GM21528 (cell line): ENCODE data around the gene TAS1R3.

ENCODE experiments used
- ATAC-seq: cut with Tn5 transposase; IDR thresholded peaks from one replicate; pipeline ENCODE4 v1.9.1; 2021; ENCODE audit warnings: mild to moderate bottlenecking, moderate library complexity; ENCODE audit not compliant: unreplicated experiment, low FRiP score

TAS1R3 gene

DNA sequence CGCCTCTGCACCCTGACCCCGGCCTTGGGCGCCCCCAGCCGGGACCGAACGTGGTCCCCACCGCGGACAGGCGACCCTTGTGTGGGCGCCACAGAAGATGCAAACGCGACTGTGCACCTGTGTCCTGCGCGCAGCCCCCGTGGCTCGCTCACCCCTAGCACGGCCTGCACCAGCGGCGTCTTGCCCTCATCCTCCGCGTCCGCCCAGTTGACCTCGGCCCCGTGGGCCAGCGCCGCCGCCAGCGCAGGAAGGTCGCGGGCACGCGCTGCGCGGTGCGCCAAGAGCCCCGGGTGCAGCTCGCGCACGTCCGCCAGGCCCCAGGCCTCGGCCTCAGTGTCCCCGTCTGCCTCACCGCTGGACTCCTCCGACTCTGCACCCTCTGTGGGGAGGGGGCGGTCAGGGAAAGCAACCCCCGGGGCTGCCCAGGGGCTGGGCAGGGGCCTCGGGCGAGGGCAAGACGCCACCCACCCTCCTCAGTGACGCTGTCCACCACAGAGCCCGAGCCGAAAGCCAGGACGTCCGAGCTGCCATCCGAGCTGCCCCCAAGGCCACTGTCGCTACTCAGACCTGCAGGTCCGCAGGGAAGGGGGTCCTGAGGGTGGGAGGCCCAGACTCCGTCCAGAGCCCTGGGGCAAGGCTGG lies 36.7 kb upstream of the TAS1R3 start:
- no peak for ATAC-seq

DNA sequence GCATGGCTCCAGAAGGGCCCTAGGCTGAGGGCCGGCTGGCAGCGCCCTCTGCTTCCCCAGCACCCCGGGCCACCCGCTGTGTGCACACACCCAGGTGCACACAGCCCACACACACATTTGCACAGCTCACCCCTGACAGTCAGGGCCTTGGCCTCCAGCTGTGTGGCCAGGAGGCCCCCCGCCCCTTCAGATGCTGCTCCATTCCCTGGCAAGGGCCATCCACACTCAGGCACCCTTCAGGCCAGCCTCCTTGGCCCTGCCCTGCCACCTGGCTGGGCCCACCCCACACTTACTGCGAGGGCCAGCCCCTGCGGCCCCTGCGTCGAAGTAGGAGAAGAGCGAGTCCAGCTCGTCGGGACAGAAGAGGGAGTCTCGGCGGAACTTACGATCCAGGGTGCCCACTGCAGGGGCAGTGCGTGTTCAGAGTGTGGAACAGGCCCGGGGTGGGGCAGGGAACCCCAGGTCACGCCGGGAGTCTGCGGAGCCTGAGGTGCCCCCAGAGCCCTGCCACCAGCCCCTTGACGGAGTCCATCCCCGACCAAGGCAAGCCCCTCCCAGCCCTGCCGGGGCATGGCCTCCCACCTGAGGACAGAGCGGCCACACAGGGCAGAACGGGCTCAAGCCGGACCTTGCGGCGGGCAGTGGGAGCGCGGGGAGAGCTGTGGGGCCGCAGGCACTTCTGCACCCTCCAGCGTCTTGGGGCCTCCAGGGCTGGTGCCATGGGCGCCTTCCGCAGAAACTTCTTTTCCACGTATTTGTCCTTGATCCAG lies 35.7 kb upstream of the TAS1R3 start:
- no peak for ATAC-seq

DNA sequence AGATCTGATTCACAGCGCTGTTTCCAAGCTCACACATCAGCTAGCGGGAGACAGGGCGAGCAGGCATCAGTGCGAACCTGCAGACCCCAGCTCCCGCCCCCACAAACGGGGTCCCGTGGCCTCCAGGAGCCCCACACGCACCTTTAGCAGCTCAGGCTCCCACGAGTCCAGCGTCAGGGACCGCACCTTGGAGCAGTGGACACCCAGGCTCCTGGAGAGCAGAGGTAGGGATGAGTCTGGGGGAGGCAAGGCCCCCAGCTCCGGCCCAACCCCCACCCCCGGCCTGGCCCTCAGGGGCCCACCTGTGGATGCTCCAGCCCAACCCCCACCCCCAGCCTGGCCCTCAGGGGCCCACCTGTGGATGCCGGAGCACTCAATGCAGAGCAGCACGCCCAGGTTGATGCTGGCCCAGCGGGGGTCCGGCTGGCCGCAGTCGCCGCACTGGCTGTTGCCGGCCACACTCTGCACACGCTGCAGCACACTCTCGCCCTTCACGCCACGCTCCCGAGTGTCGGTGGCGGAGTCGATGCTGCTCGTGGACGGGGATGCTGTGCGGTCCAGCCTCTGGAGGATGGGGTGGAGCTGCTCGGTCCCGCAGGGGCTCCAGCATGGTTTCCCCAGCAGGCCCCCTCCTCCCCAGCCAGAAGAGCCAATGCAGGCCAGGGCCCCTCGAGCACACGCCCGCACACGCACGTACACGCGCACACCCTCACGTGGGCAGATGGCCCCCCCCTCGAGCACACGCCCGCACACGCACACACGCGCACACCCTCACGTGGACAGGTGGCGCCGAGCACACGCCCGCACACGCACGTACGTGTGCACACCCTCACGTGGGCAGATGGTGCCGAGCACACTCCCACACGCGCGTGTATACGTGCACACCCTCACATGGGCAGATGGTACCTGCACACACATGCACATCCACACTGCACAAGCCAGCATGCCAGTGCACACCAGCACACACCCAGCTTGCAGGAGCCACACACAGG lies 34.7 kb upstream of the TAS1R3 start:
- no peak for ATAC-seq

DNA sequence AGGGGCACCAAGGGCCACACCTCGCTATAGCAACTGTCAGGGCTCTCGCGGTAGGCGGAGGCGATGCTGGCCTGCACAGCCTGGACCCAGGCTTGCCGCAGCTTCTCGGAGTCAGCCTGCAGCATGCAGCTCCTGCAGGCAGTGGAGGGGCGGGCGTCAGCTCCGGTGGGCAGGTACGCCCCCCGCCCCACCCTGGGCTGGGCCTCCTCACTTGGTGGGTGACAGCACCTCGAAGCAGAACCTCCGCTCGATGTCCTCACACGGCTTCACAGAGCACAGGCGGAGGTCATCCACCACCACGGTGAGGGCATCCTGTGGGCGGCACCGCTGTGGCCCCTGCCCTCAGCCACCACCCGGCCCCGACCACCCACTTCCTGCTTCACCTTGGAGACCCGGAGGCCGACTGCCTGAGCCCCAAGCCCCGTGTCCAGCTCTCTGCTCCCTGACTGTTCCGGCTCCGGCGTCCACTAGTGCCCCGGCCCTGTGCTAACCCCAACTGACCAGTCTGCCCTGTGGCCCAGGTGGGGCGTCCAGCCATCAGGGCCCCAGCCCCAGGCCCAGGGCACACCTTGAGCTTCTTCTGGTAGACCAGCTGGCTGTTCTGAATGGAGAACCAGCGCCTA lies 33.2 kb upstream of the TAS1R3 start:
- no peak for ATAC-seq

DNA sequence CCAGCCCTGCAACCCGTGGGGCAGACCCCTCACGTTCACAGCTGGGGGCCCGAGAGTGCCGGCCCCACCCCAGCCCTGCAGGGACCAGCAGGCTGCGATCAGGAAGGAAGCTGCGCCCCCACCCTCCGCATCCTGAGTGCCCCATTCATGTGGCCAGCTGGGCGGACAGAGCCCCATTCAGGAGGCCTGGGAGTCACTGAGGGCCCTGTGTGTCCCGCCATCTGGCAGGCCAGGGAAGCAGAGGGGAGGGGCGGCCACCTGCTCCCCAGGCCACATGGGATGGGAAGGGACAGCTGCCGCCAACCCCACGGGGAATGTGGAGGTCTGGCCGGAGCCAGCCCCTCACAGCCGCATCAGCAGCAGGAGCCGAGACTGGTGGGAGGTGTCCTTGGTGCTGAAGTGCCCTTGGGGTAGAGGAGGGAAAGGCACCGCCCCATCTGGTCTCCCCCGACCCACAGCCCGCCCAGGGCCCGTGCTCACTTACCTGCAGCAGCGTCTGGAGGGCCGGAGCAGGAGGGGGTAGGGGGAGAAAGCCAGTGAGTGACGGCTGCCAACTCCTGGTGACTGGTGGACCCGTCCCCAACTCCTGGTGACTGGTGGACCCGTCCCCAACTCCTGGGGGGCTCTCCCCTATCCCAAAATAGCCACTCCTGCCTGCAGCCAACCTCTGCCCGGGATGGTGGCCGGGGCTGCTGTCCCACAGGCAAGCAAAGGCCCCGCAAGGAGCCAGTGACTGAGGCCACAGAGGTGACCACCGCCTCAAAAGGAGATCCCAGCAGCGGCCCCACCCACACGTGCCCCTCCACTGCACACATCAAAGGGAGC lies 32.0 kb upstream of the TAS1R3 start:
- no peak for ATAC-seq

DNA sequence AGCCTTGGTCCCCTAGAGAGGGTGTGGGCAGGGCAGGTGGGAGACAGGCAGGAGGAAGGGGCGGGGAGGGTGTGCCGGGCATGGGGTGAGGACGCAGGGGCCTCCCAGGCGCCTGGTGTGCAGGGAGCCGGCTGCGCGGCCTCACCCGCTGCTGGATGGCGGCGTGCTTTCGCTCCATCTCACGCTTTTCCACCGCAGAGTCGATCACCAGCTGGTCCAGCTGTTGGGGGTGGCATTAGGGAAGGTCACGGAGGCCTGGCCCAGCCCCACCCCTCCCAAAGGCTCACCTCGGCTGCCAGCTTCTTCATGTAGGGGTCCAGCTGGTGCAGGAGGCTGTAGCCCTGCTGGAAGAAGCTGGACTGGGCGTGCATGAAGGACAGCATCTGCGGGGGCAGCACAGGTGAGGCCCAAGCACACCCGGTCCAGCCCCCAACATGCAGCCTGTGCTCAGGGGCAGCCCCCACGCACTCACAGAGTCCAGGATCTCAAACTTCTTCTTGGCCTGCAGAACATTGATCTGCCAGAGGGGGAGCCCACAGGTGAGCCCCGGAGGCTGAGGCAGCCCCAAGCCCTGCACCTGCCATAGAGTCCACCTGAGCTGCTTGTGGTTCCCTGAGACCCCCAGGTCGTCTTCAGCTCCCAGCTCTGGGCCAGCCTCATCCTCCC lies 31.3 kb upstream of the TAS1R3 start:
- no peak for ATAC-seq

DNA sequence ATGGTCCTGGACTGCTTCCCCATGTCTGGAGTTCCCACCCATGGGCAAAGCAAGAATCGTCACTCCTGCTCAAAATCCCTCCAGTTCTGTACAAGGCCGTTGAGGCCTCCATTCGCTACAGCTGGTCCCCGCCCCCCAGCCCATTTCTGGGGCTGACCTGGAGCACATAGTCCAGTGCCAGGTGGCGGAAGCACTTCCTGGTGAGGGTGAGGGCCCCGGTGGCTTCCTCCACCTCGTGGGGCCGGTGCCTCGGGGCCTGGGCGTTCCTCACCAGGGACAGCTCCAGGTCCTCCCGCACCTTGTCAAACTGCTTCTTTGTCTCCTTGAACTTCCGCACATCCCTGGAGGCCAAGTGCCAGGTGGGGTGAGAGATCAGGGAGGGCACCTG lies 30.7 kb upstream of the TAS1R3 start:
- no peak for ATAC-seq

DNA sequence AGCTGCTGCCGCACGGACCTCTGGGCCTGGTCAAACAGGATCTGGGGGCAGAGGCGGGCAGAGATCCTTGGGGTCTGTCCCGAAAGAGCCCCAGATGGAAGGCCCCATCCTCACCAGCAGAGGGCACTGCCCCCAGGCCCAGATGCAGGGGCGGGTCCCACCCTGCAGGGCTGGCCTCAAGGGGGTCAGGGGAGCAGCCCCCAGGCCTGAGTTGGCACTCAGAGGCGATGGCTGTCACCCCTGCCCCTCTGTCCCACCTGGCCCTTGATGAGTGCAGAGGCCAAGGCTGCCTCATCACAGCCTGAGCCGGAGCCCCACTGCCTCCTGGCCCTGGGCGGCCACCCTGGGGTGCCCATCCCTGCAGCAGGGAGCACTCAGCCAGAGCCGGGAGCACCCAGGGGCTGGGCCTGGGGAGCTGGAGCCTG lies 29.1 kb upstream of the TAS1R3 start:
- ATAC-seq = no peak

DNA sequence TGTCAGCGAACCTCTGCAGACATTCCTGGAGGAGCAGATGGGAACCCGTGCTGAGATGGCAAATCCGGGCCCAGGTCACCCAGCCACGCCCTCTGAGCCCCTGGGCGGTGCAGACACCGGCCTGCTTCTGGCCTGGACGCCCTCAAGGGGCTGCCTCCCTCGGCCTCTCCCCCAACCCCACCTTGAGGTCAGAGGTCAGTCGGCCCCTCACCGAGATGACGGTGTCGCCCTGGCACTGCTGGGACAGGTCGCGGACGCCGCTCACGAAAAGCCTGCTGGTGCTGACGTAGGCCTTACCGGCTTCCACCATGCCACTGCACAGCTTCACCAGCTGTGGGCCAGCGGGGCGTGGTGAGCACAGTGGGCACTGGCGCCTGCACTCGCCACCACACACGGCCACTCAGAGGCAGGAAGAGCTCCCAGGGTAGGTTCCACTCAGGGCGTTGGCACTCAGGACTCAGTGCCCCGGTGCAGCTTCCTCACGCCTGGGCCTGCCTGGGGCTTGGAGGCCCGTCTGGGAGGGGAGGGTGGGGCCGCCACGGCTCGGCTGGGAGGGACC lies 28.1 kb upstream of the TAS1R3 start:
- no peak for ATAC-seq

DNA sequence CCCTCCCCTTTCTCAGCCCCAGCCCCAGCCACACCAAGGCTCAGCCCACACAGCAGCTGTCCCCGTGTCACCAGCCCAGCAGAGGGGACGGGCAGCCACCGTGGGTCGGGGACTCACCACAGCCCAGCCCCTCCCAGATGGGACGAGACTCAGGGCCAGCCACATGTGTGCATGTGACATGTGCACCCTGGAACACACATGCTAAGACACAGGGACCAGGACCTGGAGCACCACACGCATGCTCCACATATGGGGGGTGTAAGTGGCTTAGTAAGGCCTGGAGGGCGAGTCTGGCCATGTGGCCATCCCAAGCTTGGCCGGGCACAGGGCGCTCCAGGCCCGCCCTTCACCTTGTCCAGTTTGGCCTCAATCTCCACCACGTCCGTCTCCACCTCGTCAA lies 27.3 kb upstream of the TAS1R3 start:
- ATAC-seq = no peak

DNA sequence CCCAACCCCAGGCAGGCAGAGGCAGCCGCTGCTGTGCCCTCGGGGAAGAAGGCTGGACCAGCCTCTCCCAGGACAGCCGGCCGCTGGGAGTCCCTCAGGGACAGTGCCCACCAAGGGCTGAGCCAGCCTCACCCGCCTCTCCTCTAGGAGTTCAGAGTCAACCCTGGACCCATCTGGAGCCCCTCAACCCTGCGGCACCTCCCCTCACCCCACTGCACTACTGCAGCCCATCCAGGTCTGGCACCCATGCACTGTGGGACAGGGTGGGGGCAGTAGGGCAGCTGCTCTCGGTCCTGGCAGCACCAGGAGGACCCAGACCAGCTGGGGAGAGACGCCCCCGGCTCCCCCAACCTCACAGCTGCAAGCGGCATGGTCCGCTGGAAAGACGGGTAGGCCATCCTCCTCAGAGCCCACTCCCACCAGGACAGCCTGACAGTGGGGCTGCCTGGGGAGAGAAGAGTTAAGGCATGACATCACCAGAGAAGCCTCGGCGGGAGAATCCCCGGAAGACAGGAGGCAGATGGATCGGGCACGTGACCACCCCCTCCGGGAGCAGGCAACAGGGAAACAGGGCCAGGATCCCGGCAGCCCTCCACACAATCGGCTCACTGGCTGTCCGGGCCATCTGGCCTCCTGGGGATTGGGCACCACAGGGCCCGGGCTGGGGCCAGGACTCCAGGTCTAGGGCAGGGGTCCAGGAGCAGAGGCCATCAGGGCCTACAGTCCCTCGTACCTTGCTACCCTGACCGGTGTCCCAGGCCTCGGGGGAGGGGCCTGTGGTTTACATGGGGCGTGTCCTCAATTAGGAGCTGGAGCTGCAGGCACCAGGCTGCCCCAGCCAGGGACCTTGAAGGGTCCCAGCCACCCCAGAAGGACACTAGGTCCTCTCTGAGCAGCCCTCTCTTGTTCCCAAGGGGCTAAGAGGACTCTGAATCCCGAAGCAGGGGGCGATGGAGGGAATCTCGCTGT lies 26.5 kb upstream of the TAS1R3 start:
- no peak for ATAC-seq

DNA sequence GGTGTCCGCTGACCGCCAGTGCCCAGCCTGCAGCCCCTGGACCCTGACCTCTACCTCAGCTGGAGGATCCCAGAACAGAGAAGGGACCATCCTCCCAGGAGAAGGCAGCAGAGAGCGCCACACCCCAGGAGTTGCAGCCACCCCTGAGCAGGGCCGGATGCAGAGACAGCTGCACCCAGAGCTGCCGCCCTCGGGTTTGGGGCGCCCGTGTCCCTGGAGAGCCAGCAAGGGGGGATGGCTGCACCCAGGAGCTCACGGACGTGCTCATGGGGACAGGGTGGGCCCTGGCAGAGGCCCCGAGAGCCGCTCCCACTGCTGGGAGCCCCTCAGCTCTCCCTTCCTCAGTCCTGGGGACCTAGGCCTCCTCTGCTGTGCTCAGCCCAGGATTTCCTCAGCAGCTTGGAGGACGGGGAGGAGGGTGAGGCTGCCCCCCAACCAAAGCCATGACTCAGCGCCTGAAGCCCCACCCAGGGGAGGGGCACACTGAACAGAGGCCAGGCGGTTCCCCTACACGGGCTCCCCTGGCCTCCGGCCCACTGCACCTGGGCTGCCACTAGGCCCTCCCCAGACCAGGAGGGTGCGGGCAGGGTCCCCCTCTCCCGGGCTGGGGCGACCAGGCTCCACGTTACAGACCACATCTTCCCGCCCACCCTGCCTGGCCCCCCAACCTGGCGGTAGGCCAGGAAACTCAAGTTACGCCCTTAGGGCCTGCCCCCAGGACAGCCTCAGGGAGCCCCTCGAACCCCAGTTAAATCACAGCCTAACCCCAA lies 25.6 kb upstream of the TAS1R3 start:
- no peak for ATAC-seq

DNA sequence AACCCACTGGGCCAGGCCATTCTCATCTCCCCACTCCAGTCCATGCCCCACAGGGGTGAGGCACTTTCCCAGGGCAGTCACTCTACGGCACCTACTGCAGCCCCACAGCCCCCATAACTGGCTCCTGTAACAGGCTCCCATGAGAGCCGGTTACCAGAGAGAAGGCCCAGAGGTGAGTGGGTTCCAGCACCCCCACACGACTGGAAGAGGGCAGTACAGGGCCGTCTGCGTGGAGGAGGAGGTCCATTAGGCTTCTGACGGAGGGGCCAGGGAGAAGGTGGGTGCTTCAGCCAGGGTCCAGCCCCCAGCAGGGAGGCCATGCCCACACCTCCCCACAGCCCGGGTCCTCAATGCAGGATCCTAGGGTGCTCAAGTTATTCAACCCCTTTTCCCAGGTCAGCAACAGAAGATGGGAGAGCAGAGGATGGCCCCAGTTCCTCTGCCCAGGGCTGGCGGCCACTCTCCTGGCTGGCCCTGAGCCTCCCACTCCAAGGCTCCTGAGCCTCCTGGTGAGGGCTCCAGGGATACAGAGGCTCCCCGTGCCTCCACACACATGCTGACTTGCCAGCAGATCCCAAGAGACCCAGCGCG lies 24.9 kb upstream of the TAS1R3 start:
- no peak for ATAC-seq

DNA sequence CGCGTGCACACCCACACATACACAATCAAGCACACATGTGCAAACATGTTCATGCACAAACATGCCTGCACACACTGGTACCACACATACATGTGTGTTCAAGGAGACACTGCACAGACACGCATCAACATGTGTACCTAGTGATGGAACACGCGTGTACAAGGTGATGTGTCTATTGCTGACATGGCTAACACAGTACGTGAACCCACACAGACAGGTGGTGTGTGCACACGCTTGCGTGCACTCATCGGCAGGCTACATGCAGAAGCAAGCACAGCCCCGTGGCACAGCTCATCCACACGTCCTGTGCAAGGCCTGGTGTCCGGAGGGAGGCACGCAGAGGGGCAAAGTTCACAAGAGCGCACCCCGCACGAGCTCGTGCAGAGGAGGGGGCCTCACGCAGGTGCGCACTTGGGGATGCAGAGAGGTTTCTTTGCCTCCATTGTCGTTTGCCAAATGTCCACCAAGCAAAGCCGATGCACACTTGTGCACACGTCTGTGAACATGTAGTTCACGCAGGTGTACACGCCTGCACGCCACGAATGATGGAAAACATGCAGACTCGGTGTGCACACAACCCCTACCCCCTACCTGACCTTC lies 24.3 kb upstream of the TAS1R3 start:
- no peak for ATAC-seq

DNA sequence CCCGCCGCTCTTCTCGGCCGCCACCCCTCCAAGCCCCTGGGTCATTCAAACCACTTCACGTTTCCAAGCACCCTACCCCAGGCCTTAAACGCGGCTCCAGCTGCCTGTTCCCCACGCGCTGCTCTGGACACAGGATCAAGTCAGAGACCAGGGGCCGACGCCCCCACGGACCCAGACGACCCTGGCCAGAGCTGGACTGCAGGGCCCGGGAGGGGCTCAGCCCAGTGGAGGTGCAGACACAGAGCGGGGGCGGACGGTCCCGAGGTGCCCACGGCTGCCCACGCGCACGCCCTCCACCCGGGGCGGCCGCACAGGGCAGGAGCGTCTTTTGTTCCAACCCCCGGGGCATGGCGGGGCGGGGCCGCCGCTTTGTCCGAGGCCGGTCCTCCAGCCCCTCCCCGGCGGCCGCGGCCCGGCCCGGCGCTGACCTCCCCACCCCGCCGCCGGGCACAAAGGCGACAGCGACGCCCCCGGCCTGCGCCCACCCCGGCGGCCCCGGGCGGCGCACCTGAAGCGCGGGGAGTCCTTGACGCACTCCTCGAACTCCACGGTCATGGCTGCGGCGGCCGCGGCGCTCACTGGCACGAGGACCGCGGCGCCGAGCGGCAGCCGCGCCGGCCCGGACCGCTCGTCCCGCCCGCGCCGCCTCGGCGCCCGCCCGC lies 23.7 kb upstream of the TAS1R3 start:
- ATAC-seq = peak; percentile 6
